Measurements from ENCODE around the gene DIAPH3.

Gene DIAPH3

DNA sequence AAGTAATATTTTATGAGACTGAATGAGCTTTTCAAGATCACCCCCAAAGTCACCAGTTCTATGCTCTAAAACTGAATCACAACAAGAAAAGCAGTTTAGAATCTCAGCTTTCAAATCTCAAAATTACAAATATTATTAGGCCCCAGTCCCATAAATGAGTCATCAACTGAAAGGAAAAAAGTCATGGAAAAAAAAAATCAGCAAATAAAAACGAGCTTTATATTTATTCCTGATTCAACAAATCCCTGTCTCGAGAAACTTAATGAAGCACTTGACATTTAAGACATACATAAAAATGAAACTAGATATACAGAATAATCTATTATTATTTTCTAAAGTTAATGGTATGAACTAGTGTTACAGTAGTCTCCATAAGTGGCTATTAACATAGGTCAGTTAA, 203.0 kb downstream of the DIAPH3 start:
- DNase-seq (ENCODE audit: low read depth): no peak

- no peak for DNase-seq (ENCODE audit: low read depth)
Measured at GRCh38 chr13:59957438-59957837, 206.3 kb downstream of the DIAPH3 start.

DNA sequence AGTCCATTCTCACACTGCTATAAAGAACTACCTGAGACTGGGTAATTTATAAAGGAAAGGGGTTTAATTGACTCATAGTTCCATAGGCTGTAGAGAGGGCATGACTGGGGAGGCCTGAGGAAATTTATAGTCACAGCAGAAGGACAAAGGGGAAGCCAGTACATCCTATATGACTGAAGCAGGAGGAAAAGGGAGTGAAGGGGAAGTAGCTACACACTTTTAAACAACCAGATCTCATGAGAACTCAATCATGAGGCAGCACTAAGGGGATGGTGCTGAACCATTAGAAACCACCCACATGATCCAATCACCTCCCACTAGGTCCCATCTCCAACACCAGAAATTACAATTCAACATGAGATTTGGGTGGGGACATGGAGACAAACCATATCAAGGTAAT, 209.1 kb downstream of the DIAPH3 start:
- DNase-seq (ENCODE audit: low read depth): no peak

DNA sequence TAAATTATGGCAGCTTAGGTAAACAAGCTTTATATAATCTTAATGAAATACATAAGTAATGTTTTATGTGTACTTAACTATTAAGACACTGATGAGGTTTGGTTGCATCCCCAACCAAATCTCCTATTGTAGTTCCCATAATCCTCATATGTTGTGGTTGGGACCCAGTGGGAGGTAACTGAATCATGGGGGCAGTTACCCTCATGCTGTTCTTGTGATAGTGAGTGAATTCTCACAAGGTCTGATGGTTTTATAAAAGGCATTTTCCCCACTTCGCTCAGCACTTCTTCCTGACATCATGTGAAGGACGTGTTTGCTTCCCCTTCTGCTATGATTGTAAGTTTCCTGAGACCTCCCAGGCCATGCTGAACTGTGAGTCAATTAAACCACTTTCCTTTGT, 212.7 kb downstream of the DIAPH3 start:
- no peak for DNase-seq (ENCODE audit: low read depth)

- DNase-seq (ENCODE audit: low read depth): no peak
Measured at GRCh38 chr13:59950266-59950665, 213.5 kb downstream of the DIAPH3 start.

- no peak for DNase-seq (ENCODE audit: low read depth)
Measured at GRCh38 chr13:59948686-59949085, 215.0 kb downstream of the DIAPH3 start.

GRCh38 chr13:59946944-59947343, 216.8 kb downstream of the DIAPH3 start:
- no peak for DNase-seq (ENCODE audit: low read depth)

GRCh38 chr13:59931621-59932020, 232.1 kb downstream of the DIAPH3 start:
- no peak for DNase-seq (ENCODE audit: low read depth)

GRCh38 chr13:59924256-59924655, 239.5 kb downstream of the DIAPH3 start:
- DNase-seq (ENCODE audit: low read depth): no peak

DNA sequence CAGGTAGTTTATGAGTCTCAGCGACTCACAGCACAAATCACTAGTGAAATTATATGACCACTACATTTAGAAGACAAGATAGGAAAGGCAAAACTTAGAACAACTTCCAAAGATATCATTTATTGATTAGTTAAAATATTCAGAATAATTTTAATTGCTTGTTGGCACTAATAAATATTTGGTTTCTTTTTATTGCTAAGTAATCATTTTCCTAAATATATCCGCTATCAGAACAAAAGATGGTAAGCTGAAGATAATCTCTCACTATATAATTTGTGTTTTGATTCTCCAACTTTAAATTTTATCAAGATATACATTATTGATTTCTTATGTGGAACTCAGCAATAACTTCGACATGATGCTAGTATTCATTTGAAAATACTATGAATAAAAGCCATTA, 248.5 kb downstream of the DIAPH3 start:
- DNase-seq (ENCODE audit: low read depth): no peak

- no peak for DNase-seq (ENCODE audit: low read depth)
Measured at GRCh38 chr13:59914556-59914955, 249.2 kb downstream of the DIAPH3 start.

DNA sequence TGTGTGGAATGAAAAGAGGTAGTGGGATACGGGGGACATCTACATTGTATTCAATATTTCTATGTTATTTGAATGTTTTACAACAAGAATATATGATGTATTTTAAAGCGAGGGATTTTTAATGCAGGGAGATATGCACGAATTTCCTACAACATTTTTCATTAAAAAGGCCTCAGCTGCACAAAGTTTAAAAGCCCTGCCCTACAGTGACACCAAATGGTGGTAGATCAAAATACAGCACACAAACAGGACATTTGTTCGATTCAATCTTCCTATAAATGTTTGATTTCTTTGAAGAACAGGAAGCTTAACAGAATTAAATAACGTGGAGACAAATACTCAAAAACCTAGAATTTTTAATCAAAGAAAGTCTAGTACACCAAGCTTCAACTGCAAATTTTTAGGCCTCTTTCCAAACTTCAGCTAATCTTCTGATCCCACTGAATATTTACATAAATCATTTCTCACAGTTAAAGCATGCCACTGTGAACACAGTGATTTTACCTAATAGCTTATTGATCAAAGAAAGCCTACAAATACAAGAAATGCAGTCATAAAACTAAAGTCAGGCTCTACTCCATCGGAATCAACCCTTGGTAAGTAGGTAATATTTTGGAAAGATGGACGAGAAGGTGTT, 257.2 kb downstream of the DIAPH3 start:
- DNase-seq (ENCODE audit: low read depth): no peak

DNA sequence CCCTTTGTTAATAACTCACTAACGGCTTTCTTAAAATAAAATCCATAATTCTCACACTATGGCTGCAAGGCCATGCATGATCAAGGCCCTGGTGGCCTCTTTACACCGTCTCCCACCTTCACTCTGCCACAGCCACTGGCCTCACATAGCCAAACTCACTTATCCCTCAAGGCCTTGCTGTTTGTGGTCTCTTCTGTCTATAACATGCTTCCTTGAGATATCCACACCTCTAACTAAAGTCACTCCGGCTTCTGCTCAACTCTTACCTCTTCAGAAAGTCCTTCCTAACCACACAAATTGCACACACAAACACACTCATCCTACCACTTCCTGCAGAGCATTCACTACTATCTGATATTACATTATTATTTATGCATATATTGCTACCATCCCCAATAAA, 262.5 kb downstream of the DIAPH3 start:
- DNase-seq (ENCODE audit: low read depth): no peak

GRCh38 chr13:59898066-59898465, 265.7 kb downstream of the DIAPH3 start:
- DNase-seq (ENCODE audit: low read depth): no peak

- no peak for DNase-seq (ENCODE audit: low read depth)
Measured at GRCh38 chr13:59893266-59893665, 270.5 kb downstream of the DIAPH3 start.

DNA sequence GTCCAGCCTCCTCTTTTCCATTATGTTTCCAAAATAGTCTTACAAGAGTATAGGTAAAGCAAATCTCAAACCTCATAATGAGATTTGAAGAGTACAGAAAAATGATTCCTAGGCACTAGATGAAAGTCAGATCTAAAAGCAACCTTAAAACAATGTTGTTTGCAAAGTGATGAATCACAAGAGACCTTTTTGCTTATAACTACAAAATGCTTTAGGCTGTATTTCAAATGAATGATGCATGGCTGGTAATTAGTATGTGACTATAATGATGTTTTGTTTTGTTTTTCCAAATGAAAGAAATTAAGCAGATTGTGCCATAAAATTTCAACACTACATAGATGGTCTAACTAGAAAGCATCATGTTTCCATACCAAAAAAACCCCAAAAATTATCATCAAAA, 272.7 kb downstream of the DIAPH3 start:
- DNase-seq (ENCODE audit: low read depth): no peak

GRCh38 chr13:59890054-59890453, 273.7 kb downstream of the DIAPH3 start:
- DNase-seq (ENCODE audit: low read depth): no peak

DNA sequence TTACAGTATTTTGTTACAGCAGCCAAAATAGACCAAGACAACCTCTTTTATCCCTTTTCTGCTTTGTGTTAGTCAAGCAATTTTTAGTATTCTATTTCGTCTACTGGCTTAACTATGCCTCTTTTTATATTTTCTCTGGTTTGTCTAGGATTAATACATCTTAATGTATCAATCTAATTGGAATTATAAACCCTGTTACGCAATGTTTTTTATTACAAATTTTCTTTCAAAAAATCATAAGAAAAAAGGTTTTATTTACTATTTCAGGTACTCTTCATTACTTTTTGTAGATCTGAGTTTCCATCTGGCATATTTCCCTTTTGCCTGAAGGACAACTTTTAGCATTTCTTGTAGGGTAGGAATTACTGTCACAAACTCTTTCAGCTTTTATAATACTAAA, 275.3 kb downstream of the DIAPH3 start:
- DNase-seq (ENCODE audit: low read depth): no peak

DNA sequence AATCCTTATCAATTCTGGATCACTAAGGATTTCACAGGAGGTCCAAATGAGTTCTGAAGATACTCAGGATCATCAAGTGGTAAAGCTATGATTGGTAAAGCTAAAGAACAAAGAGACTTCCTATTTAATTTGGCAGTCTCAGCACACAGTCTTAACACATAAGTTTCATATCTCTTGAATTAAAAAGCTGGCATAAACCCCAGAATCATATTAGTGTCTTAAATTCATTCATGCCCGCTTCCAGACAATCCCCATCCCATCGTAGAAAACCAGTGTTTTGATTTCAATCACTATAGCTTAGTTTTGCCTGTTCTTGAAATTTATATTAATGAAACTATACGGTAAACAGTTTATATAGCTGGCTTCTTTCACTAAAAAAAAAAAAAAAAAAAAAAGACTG, 278.7 kb downstream of the DIAPH3 start:
- no peak for DNase-seq (ENCODE audit: low read depth)

- DNase-seq (ENCODE audit: low read depth): no peak
Measured at GRCh38 chr13:59883885-59884284, 279.8 kb downstream of the DIAPH3 start.

- DNase-seq (ENCODE audit: low read depth): no peak
Measured at GRCh38 chr13:59880468-59880867, 283.3 kb downstream of the DIAPH3 start.

- DNase-seq (ENCODE audit: low read depth): no peak
Measured at GRCh38 chr13:59879281-59879680, 284.4 kb downstream of the DIAPH3 start.

DNA sequence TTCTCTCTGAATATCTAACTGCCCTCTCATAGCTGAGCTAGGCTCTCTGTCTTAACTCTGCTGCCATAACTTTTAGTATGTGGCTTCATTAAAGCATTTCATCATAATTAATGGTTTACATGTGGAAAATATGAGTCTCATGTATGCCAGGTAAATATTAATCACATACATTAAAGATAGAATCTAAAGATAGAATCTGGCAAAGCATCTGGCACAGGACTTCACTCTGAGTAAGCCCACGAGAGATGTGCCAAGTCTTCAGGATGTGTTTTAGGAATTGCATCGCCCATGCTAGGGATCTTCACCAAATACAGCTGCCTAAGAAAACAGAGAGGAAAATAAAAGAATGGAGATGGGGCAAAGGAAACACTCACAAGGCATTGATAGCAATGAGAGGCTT, 285.8 kb downstream of the DIAPH3 start:
- DNase-seq (ENCODE audit: low read depth): no peak

DNA sequence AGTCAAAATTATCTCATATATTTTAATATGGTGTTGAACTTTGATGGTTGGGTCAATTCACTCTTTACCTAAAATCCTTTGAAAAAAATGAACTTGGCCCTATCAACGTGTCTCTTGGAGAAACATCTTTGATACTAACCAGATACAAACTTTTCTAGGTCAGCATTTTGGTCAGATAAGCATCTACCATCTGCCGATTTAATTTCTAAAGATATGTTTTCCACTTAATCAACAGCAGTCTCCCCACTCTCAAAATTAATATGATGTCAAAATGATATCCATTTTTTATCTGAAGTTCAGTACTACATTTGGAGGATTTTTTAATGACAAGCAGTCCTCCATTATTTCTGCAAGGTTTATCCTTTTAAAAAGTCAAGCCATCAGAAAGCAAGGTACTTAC, 288.8 kb downstream of the DIAPH3 start:
- no peak for DNase-seq (ENCODE audit: low read depth)

DNA sequence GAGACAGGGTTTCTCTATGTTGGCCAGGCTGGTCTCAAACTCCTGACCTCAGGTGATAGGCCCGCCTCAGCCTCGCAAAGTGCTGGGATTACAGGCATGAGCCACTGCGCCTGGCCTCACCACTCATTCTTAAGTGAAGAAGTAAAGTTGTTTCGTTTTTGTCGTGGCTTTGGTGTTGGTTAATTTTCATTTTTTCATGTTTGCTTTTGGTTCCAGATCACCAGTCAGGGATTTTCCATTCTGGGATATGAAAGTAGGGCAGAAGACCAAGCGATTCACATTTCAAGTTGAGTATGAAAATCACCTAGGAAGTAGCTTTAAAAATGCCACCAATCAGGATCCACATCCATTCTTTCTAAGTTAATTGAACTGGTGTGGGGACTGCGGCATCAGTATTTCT, 289.9 kb downstream of the DIAPH3 start:
- DNase-seq (ENCODE audit: low read depth): no peak

Data from activated gamma-delta T cell treated with anti-CD3 and anti-CD28 coated beads, Interleukin-2, amount 50 U/mL, for 16 hours (primary cell).